NCI-H128 (cell line): ENCODE results near the gene TMSB4X.
"Not testable (repeated sequence)": the region's sequence is repeated elsewhere in the genome, so short reads cannot be mapped to it uniquely, and the experiment has no call there.

Experiments
- DNase-seq: peaks from one replicate; lab custom pipeline; 2025; ENCODE audit not compliant: unreplicated experiment; lab: John Stamatoyannopoulos, UW

The TMSB4X gene

DNA sequence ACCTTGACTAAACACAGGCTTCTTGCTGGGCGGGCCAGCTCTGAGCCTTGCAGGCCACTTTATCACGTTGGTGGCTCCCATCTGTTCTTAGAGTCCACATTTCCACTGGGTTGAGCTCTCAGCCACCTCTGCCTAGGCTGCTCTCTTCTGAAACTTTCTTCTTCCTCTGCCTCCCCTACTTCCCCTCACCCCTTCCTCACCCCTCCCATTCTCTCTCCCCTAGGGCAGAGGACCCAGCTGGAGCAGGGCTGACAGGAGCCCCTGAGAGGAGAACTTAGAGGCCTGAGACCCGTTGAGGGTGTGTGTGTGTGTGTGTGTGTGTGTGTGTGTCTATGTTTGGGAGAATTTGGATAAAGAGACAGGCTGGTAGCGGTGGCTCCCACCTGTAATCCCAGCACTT lies 19.9 kb upstream of the TMSB4X start:
- no peak for DNase-seq

DNA sequence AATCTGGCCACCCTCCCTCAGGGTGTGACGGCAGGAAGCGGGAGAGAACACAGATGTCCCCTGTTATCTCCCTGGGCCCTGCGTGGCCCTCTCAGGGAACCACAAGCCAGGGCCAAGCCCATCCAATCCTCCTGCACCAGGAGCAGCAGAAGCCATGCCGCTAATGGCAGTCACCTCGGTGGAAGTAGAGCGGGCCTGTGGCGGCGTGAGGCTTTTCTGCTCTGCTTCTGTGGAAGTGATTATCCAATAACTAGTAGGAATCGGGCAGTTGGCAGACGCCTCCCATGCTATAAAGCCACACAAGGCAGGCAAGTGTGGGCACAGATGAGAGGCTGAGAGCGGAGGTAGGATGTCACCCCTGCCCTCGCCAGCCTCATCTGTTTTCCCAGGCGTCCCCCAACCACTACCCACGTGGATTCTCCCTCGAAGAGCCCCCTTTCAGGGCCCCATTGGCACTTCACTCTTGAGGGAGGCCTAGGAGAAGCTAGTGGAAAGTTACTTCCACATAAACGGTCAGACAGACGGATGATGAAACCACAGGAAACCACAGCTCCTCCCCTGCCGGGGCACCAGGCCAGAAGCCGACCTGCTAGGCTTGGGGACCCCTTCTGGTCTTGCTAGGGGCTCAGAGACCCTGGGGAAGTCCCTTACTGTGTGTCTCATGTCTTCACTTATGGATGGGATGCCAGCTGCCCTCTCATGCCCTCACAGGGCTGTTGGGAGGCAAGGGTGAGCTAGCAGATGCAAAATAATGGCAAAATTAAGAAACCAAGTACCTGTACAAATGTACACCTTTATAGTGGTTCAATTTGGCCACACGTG lies 18.8 kb upstream of the TMSB4X start:
- no peak for DNase-seq

DNA sequence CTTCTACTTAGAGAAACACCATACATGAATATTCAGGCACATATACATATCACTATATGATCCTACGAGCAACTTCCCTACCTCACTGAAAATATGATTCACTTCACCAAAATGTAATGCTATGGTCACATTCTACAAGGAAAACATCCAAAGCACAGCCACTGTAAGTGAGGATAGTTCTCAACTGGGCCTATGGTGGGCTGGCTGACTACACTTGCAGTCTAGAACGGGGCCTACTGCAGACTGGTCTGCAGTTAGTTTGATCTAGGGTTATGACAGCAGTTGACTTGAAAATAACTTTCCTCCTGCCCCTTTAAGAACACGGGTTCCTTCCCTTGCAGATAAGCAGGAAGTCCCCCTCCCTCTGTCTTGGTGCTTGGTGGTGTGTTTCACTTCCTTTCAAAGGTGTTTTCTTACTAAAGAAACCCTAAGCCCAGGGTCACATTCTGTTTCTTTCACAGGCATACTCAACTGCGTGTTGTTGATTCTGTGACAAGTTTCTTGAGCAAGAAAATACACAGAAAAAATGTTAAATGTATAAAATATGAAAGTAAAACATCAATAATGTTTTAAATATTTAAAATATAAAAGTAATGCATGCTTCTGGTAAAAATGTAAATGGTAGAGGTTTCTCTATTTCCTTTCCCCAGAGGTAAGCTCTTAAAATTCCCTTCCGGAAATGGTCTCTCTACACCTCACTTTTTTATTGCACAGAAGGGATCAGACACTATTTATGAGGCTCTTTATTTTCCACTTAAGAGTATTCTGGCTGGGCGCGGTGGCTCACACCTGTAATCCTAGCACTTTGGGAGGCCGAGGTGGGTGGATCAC lies 18.0 kb upstream of the TMSB4X start:
- no peak for DNase-seq

DNA sequence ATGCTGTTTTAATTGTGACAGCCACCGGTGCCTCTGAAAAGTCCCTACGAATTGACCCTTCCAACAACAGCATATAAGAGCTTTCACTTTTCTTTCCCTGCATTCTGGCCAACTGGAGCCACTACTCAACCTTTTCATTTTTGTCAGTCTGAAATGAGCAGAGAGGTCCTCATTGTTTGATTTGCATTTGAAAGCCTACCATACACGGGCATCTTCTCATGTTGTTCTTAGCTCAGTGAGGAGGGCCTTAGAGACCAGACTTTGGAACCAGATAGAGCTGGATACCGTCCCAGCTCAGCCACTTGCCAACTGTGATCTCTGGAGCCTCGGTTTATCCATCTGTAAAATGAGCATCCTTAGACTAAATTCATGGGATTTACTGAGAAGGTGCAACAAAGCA lies 16.9 kb upstream of the TMSB4X start:
- DNase-seq, result no peak

DNA sequence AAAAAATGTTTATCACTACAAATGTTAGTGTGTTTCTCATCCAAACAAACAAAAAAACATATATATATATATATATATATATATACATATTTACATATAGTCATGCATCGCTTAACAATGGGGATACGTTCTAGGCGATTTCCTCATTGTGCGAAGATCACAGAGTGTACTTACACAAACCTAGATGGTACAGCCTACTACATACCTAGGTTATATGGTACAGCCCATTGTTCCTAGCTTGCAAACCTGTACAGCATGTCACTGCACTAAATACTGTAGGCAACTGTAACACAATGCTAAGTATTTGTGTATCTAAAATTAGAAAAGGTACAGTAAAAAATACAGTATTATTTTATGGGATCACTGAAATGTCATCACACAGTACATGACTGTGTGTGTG lies 16.4 kb upstream of the TMSB4X start:
- DNase-seq, result no peak

DNA sequence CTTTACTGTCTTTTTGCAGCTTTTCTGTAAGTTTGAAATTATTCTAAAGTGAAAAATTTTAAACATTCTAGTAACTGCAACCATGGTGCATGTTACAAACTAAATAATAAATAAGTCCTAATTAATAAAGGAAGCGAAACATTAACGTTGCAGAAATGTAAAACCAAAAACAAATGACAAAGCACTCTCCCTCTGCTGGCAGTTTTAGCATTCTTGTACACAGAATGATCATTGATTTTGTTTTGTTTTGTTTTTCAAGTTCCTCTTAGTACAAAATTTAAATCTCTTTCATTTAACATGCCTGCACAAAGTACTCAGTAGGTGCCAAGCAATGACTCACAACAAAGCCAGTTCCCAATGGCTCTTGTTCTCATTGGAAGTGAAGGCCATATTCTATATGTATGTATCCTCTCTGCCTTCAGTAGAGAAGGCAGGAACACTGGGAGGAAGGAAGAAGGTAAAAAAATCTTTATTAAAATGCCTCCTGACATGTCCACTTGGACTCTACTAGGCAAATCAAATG lies 13.7 kb upstream of the TMSB4X start:
- no peak for DNase-seq

DNA sequence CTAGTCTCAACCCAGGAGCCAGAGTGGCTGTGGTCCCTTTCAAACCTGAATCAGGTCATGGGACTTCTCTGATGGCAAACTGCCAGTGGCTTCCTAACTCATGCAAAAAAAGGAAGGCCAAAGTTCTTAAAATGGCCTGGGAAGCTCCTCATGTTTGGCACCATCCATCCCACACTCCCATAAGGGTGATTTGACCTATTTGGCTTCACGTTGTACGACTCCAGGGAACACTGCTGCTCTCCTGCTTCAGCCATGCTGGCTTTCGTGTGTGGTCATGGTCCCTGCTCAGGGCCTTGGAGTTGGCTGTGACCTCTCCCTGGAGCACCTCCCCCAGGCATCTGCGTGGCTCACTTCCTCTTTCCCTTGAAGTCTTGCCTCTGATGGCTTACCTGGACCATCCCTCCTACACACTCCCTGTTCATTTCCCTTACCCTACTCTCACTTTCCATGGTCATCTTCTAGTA lies 12.8 kb upstream of the TMSB4X start:
- DNase-seq, result no peak

DNA sequence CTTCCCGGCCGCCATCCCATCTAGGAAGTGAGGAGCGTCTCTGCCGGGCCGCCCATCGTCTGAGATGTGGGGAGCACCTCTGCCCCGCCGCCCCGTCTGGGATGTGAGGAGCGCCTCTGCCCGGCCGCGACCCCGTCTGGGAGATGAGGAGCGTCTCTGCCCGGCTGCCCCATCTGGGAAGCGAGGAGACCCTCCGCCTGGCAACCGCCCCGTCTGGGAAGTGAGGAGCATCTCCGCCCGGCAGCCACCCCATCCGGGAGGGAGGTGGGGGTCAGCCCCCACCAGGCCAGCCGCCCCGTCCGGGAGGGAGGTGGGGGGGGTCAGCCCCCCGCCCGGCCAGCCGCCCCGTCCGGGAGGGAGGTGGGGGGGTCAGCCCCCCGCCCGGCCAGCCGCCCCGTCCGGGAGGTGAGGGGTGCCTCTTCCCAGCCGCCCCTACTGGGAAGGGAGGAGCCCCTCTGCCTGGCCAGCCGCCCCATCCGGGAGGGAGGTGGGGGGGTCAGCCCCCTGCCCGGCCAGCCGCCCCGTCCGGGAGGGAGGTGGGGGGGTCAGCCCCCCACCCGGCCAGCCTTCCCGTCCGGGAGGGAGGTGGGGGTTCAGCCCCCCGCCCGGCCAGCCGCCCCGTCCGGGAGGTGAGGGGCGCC lies 11.6 kb upstream of the TMSB4X start:
- DNase-seq, result not testable (repeated sequence)

DNA sequence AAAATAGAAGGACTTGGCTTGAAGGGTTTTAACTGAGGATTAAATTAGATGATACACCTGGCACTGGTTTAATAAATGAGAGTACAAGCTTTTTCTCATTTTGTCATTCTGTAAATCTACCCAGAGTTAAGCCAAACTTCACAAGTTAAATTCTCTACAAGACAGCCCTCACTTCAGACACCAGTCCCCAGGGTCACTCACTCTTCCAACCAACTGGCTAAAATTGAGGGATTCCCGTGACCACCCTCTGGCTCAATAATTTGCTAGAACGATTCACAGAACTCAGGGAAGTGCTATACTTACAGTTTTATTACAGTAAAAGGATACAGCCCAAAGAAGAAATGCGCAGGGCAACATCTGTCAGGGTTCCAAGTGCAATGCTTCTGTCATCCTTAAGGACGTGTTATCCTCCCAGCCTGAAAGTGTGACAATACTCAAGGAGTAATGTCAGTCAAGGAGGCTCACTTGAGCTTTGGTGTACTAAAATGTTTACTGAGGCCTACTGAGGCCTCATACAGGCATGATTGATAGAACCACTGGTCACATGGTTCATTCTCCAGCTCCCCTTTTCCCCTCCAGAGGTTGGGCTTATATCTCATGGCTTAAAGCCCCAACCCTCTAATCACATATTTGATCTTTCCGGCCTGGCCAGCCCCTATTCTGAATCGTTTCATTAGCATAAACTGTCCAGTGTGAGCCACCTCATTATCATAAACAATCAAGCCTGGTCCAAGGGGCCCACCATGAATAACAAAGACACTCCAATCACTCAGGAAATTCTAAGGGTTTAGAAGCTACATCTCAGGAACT lies 9.6 kb upstream of the TMSB4X start:
- DNase-seq, result no peak

DNA sequence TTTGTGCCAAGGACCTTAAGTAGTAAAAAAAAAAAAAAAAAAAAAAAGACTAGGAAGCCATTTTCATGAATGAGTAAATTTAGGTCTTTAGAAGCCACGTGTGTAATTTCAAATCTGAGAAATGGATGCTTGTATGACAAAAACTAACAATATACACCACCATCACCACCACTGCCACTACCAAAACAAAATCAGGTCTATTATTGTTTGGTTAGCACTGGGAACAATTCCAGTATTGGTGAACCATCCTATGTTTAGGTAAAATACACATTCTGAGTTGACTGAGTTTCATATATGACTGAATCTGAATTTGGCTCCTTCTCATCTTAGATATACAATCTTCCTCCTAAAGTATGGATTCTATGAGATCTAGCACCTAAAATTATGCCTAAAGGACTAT lies 8.8 kb upstream of the TMSB4X start:
- no peak for DNase-seq

DNA sequence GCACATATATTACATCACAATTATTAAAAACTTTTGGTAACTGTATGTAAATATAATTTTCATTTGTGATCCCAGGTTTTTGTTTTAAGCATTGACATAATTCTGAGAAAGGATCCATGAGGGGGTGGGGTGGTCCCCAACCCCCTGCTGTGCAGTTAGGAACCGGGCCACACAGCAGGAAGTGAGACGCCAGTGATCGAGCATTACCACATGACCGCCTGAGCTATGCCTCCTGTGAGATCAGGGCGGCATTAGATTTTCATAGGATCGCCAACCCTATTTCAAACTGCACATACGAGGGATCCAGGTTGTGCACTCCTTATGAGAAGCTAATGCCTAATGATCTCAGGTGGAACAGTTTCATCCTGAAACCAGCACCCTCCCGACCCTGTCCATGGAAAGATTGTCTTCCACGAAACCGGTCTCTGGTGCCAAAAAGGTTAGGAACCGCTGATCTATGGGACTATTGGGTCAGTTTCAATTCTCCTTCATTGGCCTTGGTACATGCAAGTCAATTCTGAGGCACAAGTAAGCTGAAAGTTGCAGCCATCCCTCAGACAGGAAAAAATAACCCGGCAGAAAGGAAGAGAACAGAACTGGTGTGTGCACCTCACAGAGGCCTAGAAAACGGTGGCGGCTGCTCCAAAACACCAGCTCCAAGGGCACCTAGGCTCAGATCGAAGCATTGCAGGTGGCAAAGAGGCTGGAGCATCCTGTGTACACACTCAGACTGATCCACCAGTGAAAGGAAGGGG lies 7.0 kb upstream of the TMSB4X start:
- DNase-seq, result no peak

DNA sequence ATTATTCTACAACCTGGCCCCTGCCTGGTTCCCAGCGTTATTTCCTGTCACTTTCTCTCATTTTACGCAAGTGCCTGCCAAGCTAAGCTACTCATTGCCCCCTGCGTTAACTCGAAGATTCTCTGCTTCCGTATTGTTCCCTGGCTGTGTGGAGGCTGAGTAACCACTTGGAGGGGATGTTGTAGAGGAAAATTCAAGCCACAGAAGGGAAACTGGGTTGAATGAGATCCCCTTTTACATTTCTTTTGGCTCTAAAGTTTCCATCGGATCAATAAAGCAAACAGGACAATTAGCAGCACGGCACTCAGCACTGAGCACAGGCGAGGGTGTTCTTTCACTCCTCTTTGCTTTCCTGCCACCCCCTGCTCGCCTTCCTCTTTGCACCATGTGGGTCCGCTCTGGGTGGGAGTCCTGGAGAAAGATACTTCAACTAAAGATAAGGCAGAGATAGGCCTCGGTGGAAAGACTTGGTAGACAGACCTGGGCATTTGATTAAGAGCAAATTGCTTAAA lies 4.2 kb upstream of the TMSB4X start:
- no peak for DNase-seq

DNA sequence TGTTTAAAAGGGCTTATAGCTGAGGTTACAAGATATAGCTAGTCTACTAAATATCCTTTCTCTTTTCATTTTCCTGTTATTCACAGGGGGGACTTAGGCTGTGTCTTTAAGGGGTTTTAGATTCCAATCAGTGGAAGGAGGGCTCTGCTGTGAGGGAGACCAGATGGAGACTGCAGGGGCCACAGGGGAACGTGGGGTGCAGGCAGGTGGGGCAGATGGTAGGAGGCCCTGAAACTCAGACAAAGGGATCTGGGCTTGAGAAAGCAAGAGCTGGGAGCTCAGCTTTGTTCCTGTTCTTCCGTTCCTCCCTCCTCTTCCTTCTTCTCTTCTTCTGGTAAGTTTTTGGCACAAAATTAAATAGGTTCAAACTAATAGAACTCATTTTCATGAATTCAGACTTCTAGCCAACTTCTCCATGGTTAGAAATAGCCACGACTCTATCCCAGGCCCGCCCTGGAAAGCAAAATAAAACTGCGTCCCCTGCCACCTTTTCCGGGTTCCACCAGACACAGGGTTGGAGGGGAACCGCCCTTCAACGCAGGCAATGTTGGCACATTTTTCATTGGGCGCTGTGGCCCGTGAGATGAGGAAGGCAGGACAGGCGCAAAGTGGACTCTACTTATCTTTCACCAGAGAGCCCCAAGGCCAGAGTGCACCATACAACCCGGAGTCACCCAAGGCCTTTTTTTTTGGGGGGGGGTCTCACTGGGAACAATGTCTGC lies 3.5 kb upstream of the TMSB4X start:
- DNase-seq, result no peak

DNA sequence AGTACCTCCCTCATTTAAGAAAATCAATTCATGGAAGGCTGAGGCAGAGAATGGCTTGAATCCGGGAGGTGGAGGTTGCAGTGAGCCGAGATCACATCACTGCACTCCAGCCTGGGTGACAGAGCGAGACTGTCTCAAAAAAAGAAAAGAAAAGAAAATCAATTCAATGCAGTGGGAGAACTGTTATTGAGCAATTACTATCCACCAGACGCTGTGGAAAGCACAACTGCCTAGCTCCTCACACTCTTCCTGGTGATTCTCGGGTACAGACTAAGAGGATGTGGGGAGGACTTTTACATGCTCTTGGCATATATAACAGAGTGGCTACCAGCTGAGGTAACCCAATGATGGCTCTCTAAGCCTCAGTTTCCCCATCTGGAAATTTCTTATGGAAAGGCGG lies 2.7 kb upstream of the TMSB4X start:
- no peak for DNase-seq

DNA sequence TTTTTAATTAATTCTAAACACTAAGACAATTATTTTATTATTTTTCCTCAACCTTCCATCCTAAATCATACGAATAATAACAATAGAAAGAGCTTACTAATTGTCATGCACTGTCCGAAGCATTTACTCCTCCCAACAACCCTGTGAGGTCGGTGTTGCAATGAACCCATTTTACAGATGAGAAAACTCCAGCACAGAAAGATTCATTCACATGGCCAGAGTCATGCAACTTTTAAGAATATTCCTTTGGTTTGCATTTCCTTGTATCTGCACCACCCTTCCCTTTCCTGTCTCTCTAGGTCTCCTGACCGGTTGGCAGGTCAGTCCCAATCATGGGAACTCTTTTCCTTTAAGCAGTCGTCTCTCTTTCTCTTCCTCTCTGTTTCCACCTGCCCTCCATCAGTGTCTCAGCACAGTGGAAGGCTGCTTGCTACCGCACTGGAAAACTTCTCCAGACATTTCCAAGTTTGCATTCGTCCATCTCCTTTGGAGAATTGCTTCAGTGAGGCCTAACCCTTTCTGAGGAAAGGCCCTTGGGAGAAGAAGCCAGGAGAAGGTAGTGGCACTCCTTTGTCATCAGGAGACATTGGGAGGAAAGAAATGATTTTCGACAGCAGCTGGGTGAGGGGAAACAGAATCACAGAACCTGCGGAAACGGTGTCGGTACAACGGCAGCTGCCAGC lies 1.9 kb upstream of the TMSB4X start:
- no peak for DNase-seq

DNA sequence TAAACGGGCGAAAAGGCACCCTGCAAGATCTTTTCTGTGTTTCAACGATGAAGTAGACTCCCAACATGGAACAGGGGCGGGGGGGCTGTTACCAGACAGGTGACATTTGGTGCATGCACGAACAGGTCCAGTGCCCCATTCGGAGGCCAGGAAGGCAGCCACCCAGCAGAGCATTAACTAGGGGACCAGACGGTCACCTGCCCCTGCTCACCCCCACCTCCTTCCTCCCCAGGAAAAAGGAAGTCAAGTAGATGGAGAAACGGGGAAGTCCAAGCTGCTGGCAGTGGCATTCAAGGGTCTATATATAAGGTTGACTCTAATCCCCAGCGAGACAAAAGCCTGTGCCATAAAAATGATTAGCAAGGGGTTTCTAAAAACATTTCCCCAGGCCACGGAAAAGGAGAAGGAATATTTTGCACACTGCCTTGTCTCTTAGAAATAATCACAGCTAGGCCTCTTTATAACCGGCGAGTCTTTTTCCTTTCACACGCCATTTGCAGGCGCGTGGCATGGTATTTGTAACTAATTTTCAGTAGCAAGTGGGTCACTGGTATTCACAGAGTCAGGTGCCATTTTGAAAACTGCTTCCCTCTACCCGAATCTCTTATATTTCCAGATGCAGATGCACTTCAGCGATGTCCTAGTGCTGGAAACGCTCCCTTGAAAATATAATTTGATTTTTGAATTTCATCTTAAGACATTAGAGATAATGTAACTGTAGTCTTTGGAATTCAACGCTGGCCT lies 1.2 kb upstream of the TMSB4X start:
- no peak for DNase-seq

DNA sequence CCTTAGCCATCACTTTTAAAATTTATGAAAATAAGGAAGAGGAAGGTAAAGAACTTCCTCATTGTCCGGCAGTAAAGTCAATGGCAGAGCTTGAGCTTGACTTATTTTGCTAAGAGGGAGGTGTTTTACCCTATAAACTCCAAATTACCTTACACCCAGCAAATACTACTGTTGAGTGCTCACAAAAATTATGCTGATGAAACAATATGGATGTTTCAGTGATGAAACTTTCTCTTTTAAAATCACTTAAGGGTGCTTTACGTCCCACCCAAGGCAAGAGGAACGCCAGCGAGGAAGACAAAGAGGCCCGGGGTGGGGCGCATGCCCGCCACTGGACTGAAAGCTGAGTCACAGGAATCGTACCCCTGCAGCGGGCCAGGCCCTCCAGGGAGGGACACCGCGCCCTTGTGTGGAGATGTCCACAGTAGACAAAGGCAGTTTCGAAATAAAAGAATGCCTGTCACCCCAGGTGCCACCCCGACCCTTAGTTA lies 560 bp upstream of the TMSB4X start:
- DNase-seq, result no peak

DNA sequence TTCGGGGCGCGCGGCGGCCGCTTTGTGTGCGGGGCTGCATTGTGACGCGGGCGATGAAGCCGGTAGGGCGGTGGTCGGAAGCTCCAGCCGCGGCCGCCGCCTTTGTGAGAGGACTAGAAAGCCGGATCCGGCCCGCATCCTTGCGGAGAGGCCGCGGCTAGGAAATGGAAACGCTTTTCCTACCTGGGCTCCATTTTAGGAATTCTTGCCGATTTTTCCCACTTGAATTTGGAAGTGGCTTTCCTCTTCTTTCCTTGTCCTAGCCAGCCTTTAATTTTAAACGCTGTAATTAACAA lies 708 bp downstream of the TMSB4X start:
- DNase-seq, result no peak
